C4-2B (cell line): Measurements from ENCODE around the gene WASHC4.

ENCODE experiments used
- H3K27ac ChIP-seq: fragments of 450-650 bp; 2 replicates; pipeline ENCODE4 v1.5.1; 2017
- ZFX ChIP-seq: fragments of 450-650 bp; IDR thresholded peaks from 2 replicates; pipeline ENCODE4 v1.6.1; 2017
- TF ChIP-seq, protein P1 (sequence below): fragments of 450-650 bp; conservative IDR thresholded peaks from 2 replicates; pipeline ENCODE4 v1.5.1; 2017; ENCODE audit warnings: mild to moderate bottlenecking

WASHC4 gene

DNA sequence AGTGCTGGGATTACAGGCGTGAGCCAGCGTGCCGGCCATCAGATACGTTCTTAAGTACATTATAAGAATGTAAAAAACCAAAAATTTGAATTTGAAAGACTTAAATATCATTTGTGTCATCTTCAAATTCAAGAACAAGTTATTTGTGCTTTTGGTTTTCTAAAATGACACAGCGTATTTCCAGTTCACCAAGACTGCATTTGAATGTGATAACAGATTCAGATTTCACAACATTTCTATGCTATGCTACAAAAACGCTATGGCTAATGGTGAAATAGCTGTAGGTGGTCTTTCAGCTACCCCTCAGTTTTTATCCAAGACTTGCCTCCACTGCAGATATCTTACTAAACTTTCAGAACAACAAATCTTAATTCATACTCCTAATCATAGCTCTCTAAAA lies 81.8 kb downstream of the WASHC4 start:
- TF ChIP-seq, protein P1, sequence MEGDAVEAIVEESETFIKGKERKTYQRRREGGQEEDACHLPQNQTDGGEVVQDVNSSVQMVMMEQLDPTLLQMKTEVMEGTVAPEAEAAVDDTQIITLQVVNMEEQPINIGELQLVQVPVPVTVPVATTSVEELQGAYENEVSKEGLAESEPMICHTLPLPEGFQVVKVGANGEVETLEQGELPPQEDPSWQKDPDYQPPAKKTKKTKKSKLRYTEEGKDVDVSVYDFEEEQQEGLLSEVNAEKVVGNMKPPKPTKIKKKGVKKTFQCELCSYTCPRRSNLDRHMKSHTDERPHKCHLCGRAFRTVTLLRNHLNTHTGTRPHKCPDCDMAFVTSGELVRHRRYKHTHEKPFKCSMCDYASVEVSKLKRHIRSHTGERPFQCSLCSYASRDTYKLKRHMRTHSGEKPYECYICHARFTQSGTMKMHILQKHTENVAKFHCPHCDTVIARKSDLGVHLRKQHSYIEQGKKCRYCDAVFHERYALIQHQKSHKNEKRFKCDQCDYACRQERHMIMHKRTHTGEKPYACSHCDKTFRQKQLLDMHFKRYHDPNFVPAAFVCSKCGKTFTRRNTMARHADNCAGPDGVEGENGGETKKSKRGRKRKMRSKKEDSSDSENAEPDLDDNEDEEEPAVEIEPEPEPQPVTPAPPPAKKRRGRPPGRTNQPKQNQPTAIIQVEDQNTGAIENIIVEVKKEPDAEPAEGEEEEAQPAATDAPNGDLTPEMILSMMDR = no peak
- no peak for TF ChIP-seq ZFX
- H3K27ac ChIP-seq = no peak overlapping the region

GRCh38 chr12:105190530-105190929 lies 83.0 kb downstream of the WASHC4 start:
- H3K27ac ChIP-seq = no peak overlapping the region
- TF ChIP-seq ZFX = no peak
- TF ChIP-seq, protein P1 = no peak

DNA sequence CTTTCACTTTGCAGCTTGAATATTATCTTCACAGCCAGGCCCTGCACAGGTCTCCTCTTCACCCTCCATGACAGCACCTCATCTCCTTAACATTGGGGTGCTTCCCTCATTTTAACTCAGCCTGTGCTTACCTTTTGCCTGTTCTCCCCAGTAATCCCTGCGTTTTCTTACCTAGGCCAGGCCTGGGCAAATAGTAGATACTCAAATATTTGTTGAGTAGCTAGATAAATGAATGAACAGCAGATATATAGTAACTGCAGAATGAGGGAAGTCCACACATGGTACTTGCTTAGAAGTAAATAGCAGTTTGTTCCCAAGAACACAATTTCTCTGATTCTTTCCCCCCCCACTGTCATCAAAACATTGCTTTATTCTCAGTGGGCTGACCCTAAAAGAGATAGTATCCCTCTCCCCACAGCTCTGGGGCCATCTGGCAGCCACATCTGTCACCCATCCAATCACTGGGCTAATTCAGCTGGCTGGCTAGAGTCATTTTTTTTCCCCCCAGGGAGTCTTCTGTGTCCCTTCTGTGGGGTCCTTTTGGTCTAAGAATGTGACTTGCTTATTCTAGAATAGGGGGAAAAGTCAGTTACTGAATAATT lies 85.2 kb downstream of the WASHC4 start:
- H3K27ac ChIP-seq = no peak overlapping the region
- TF ChIP-seq, protein P1 = no peak
- TF ChIP-seq ZFX = no peak

DNA sequence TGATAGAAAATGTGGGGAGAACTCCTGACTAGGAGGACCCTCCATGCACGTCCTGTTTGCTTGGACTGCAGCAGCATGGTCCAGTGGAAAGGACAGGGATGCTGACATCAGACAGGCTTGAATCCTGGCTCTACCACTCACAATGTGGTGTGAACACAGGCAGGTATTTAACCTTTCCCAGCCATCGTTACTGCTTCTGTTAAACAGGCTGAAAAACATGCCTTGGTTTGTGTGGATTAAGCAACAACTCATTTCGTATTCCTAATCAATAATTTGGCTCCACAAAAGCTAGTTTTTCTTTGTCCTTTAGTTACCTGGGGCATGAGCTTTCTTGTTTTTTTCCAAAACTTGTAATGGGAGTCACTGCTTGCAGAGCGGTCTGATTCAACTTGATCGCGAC lies 87.4 kb downstream of the WASHC4 start:
- H3K27ac ChIP-seq = no peak overlapping the region
- TF ChIP-seq ZFX = no peak
- TF ChIP-seq, protein P1 = no peak

DNA sequence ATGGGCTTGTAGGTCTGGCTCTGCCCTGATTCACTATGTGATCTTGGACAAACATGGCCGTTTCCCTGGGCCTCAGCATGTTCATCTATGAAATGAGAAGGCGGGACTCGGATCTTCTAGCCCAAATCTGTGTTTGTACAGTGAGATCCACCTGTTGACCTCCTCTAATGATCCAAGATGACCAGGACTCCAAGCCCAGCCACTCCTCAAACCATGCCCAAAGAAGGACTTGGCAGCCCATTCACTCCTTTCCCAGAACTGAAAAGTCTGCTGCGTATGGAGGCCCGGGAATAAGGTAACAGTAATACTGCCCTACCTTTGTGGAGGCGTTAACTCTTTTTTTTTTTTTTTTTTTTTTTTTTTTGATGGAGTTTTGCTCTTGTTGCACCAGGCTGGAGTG lies 88.6 kb downstream of the WASHC4 start:
- TF ChIP-seq, protein P1 = no peak
- TF ChIP-seq ZFX = no peak
- H3K27ac ChIP-seq = no peak overlapping the region

GRCh38 chr12:105198961-105199360 lies 91.4 kb downstream of the WASHC4 start:
- no peak for TF ChIP-seq ZFX
- TF ChIP-seq, protein P1 = no peak
- no peak overlapping the region for H3K27ac ChIP-seq

GRCh38 chr12:105200385-105200784 lies 92.9 kb downstream of the WASHC4 start:
- TF ChIP-seq, protein P1 = no peak
- TF ChIP-seq ZFX = no peak
- H3K27ac ChIP-seq = no peak overlapping the region
